Thoracic aorta (tissue), 2 donors: ENCODE results near the gene TMEM108. TPM values are rescaled to one million over a fixed set of nuclear protein-coding genes. Genes with fewer than 3 reads are reported as not detected.

Experiments
- ATAC-seq: fragments of 150-250 bp; one replicate; pipeline ENCODE4 v1.8.0; 2017; ENCODE audit warnings: low read depth; ENCODE audit not compliant: insufficient number of reproducible peaks, low FRiP score
- DNase-seq: peaks from one replicate; pipeline ENCODE4 v3.0.0-alpha.2; 2020; ENCODE audit warnings: low spot score
- H3K27ac ChIP-seq, 2 donors: fragments of 200-600 bp; sonication (generic); 1 replicate in 1 of 2; 2 replicates in 1 of 2; pipeline ENCODE4 v1.5.1; 2016; ENCODE audit warnings: mild to moderate bottlenecking in 2 of 2, moderate library complexity in 2 of 2
- H3K27me3 ChIP-seq: fragments of 200-600 bp; sonication (generic); replicated peaks from 2 replicates; pipeline ENCODE4 v1.6.0; 2016; ENCODE audit warnings: mild to moderate bottlenecking; ENCODE audit not compliant: insufficient read depth
- H3K36me3 ChIP-seq: fragments of 200-600 bp; sonication (generic); one replicate; pipeline ENCODE4 v1.5.1; 2016
- H3K4me1 ChIP-seq, 2 donors: fragments of 200-600 bp; sonication (generic); 1 replicate in 1 of 2; 2 replicates in 1 of 2; pipeline versions ENCODE4 v1.5.1 to v1.6.0; 2016; ENCODE audit warnings: low read depth in 2 of 2, mild to moderate bottlenecking in 1 of 2; ENCODE audit not compliant: control insufficient read depth in 1 of 2
- H3K4me3 ChIP-seq: fragments of 200-600 bp; sonication (generic); 2 replicates; pipeline ENCODE4 v1.5.1; 2016; ENCODE audit warnings: mild to moderate bottlenecking
- H3K9me3 ChIP-seq: fragments of 200-600 bp; sonication (generic); 2 replicates; pipeline ENCODE4 v1.5.1; 2016
- CTCF ChIP-seq: fragments of 200-600 bp; sonication (generic); IDR thresholded peaks from one replicate; pipeline ENCODE4 v1.5.1; 2019; ENCODE audit warnings: antibody characterized with exemption
- total RNA-seq, 2 donors: library from RNA; depleted of rRNA; stranded (reverse); fragments of >200 nt; gene quantifications; one replicate each; pipeline versions ENCODE4 v1.1.0 to v1.2.3, GENCODE V29; 2016

TMEM108 gene
- total RNA-seq, 2 donors from 2014 or later: 0.28 to 0.41 TPM

DNA sequence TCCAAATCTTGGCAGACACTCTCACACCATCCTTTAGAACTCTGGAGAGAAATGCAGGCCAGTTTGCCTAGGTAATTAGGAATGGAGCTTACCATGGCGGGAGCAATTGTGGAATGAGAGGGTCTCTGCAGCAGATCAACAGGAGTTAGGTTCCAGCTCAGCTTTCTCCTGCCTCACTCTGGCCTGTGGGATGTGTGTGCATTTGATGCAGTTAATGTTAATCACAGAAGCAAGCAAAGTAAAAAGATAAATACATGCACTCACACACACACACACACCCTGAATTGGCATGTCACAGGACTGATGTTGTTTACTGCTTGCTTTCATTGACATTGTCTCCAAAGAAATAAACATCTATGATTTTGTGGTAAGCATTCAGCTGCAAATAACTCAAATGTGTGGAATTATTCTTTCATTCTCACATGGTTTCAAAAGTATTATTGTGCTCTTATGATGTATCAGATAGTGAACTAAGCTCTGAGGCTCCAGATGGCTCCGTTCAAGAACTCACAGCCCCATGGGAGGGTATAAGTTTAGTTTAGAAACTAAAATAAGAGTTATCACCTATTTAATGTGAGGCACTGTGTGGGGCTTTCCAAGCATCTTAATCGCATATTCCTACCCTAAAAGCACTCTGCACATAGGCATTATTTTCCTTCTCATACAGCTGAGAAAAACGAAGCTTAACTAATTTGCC is 330.3 kb downstream of the TMEM108 start:
- no peak for ATAC-seq
- H3K27ac ChIP-seq: no peak overlapping the region
- H3K9me3 ChIP-seq: no peaks in the 10 kb centered on the region
- no peak for TF ChIP-seq CTCF
- no peaks in the 10 kb centered on the region for H3K27me3 ChIP-seq
- H3K4me3 ChIP-seq: no peak overlapping the region
- DNase-seq: no peak
- H3K4me1 ChIP-seq: no peaks in the 10 kb centered on the region
- no peaks in the 10 kb centered on the region for H3K36me3 ChIP-seq

GRCh38 chr3:133369068-133369440 is 330.9 kb downstream of the TMEM108 start:
- no peaks in the 10 kb centered on the region for H3K4me1 ChIP-seq
- no peak overlapping the region for H3K4me3 ChIP-seq
- no peak overlapping the region for H3K27ac ChIP-seq
- no peak for TF ChIP-seq CTCF
- H3K27me3 ChIP-seq: no peaks in the 10 kb centered on the region
- DNase-seq (no peak), ATAC-seq (no peak)
- no peaks in the 10 kb centered on the region for H3K36me3 ChIP-seq
- H3K9me3 ChIP-seq: no peaks in the 10 kb centered on the region

DNA sequence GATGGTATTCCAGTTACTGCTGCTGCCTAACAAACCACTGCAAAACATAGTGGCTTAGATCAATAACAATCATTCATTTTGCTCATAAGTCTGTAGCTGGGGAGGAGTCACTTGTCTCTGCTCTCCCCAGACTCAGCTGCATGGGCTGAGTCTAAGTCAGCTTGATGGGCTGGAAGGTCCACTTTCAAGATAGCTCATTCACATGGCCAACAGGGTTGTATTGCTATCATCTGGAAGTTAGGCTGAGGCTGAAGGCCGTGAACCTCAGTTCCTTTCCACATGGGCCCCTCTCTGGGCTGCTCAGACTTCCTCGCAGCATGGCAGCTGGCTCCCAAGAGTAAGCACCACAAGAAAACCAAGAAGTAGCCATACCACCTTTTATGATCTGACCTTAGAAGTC is 333.0 kb downstream of the TMEM108 start:
- no peak for ATAC-seq
- DNase-seq: no peak
- no peaks in the 10 kb centered on the region for H3K4me1 ChIP-seq
- no peaks in the 10 kb centered on the region for H3K27me3 ChIP-seq
- no peak overlapping the region for H3K27ac ChIP-seq
- H3K4me3 ChIP-seq: no peak overlapping the region
- H3K9me3 ChIP-seq: no peaks in the 10 kb centered on the region
- no peak for TF ChIP-seq CTCF
- H3K36me3 ChIP-seq: no peaks in the 10 kb centered on the region

- no peaks in the 10 kb centered on the region for H3K4me1 ChIP-seq
- no peak overlapping the region for H3K27ac ChIP-seq
- no peak for DNase-seq
- ATAC-seq: no peak
- no peak for TF ChIP-seq CTCF
- no peak overlapping the region for H3K4me3 ChIP-seq
- no peaks in the 10 kb centered on the region for H3K36me3 ChIP-seq
- H3K9me3 ChIP-seq: no peaks in the 10 kb centered on the region
- no peaks in the 10 kb centered on the region for H3K27me3 ChIP-seq
Measured at GRCh38 chr3:133371676-133372075, 333.5 kb downstream of the TMEM108 start.

DNA sequence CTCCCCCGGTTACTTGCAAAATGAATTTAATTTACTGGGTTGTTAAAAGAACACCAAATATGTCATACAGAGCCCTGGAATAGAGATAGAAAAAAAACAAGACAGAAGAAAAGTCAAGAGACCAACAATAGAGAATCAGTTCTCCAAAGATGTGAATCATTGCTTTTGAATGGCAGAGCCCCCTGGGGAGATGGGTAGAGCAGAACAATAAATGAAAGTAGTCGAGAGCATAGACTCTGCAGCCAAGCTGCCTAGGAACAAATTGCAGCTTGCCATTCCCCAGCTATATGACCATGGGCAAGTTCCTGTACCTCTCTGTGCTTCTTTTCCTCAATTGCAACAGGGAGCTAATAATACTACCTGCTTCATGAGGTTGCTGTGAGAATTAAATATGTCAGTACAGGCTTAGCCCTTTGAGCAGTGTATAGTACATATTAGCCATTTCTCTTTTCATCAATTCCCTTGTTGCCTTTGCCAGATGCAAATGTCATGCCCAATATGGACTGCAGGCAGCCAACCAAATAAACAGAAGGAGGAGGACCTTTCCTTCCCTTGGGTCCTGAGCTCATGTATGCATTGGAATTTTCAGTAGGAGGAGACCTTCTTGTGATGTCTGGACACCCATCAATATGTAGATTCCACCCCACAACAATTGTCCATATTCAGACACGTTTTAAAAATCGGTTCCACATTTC is 336.7 kb downstream of the TMEM108 start:
- no peak for TF ChIP-seq CTCF
- Histone ChIP-seq H3K4me3 (no peak overlapping the region), H3K27me3 (no peaks in the 10 kb centered on the region), H3K4me1 (no peaks in the 10 kb centered on the region), H3K27ac (no peak overlapping the region), H3K36me3 (no peaks in the 10 kb centered on the region), H3K9me3 (no peaks in the 10 kb centered on the region)
- no peak for ATAC-seq
- no peak for DNase-seq
